GM12875 (cell line): ENCODE data around the gene NPPA.

ENCODE experiments used
- H3K4me3 ChIP-seq: one replicate; pipeline ENCODE4 v1.5.1; 2011; ENCODE audit warnings: low read depth, low read length, control low read depth
- TF ChIP-seq, protein P1 (sequence below): IDR thresholded peaks from 2 replicates; pipeline ENCODE4 v1.5.1; 2011; ENCODE audit warnings: low read depth, mild to moderate bottlenecking, control low read depth, inconsistent platforms, low read length, moderate library complexity, borderline replicate concordance; ENCODE audit not compliant: insufficient read depth

Gene NPPA

DNA sequence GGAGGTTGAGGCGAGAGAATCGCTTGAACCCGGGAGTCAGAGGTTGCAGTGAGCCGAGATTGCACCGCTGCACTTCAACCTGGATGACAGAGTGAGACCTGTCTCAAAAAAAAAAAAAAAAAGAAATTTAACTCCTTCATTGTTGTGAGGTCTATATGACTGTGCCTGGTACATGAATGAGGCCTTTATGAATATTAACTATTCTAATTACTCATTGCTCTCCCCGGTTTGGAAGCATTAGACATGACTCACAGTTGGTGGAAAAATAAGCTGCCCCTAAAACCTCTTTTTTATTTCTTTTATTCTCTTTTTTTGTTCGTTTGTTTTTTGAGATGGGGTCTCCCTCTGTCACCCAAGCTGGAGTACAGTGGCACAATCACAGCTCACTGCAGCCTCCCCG lies 7.8 kb upstream of the NPPA start:
- TF ChIP-seq, protein P1, sequence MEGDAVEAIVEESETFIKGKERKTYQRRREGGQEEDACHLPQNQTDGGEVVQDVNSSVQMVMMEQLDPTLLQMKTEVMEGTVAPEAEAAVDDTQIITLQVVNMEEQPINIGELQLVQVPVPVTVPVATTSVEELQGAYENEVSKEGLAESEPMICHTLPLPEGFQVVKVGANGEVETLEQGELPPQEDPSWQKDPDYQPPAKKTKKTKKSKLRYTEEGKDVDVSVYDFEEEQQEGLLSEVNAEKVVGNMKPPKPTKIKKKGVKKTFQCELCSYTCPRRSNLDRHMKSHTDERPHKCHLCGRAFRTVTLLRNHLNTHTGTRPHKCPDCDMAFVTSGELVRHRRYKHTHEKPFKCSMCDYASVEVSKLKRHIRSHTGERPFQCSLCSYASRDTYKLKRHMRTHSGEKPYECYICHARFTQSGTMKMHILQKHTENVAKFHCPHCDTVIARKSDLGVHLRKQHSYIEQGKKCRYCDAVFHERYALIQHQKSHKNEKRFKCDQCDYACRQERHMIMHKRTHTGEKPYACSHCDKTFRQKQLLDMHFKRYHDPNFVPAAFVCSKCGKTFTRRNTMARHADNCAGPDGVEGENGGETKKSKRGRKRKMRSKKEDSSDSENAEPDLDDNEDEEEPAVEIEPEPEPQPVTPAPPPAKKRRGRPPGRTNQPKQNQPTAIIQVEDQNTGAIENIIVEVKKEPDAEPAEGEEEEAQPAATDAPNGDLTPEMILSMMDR, result no peak
- no peak overlapping the region for H3K4me3 ChIP-seq

DNA sequence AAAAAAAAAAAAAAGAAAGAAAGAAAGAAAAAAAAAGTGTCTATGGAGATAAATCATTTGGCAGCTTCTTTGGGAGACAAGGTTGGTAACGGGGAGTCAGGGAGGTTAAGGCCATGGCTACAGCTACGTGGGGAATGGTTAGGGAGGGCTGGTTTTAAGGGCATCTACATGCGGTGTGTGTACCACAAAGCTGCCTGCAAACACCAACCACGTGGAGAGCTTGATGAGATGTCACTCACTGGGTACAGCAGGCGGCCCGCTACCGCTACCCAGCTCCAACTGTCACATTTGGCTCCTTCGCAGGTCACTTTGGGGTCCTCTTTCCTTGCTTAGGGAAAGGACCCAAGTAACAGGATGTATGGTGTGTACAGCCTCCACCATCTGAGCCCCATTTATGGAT lies 6.9 kb upstream of the NPPA start:
- TF ChIP-seq, protein P1, result no peak
- H3K4me3 ChIP-seq, result no peak overlapping the region

DNA sequence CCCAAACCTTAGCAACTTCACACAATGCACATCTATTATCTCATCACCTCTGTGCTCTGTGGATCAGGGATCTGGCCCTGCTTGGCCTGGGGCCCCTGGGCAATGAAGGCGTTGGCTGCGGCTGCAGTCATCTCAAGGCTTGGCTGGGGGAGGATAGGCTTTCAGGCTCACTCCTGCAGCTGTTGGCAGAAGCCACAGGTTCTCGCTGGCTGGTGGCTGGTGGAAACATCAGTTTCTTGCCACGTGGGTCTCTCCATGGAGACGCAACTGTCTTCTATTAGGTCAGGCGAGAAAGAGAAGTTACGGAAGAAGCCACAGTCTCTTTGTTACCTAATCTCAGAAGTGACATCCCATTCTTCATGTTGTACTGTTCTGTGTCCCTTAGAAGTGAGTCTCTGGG lies 3.6 kb upstream of the NPPA start:
- TF ChIP-seq, protein P1, result no peak
- H3K4me3 ChIP-seq, result no peak overlapping the region

DNA sequence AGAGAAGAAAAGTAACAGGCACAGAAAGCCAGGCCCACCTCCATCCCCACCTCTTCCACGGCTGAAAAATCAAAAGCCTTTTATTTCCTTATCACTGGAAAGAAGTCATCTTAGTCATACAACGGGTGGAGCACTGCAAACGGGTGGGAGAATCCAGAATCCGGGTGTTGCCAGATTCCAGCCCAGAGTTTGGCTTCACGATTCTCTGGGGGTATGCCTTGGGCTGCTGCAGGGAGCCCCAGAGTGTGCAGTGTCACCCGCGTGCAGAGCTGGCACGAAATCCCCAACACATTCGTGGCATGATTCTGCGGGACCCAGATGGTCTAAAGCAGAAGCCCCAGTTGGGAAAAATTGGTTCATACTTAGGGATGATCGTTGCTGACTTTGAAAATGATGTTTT lies 2.6 kb upstream of the NPPA start:
- no peak overlapping the region for H3K4me3 ChIP-seq
- TF ChIP-seq, protein P1, result no peak

DNA sequence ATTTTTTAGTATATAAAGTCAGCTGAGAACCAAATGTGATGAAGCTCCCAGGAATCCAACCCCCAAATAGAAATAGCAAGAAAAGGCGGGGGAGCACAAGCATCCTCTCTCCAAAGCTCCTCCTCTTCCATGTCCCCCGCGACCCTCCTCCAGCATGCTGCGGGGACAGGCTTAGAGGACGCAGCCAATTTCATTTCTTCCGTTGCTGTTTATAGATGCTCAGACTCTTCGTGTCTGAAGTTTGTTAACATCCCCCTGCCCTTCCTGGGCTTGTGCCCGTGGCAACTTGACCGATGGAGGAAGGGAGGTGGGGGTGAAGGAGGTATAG lies 754 bp upstream of the NPPA start:
- TF ChIP-seq, protein P1, result no peak
- no peak overlapping the region for H3K4me3 ChIP-seq

DNA sequence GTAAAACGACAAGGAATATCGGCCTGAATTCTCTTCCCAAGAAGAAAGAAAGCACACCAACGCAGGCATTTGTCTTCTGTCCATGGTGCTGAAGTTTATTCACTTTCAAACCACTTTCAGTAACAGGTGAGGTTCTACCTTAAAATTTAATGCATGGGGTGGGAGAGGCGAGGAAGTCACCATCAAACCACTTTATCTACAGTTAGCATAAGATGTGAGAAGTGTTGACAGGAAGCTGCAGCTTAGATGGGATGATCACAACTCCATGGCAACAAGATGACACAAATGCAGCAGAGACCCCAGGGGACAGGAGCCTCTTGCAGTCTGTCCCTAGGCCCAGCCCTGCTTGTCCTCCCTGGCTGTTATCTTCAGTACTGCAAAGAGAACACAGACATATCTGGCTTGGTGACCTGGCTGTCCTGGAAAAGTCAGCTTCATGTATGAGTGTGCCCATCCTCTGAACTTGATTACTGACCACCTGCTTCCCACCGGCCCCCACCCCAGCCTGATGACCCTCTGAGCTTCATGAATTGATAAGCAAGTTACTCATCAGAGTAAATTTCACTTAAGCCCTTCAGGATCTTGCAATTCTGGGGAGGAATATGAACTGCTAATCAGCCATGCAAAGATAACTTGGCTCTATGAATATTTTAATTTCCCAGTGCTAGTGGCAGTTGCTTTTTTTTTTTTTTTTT lies 1.8 kb downstream of the NPPA start:
- TF ChIP-seq, protein P1, result no peak
- no peak overlapping the region for H3K4me3 ChIP-seq

DNA sequence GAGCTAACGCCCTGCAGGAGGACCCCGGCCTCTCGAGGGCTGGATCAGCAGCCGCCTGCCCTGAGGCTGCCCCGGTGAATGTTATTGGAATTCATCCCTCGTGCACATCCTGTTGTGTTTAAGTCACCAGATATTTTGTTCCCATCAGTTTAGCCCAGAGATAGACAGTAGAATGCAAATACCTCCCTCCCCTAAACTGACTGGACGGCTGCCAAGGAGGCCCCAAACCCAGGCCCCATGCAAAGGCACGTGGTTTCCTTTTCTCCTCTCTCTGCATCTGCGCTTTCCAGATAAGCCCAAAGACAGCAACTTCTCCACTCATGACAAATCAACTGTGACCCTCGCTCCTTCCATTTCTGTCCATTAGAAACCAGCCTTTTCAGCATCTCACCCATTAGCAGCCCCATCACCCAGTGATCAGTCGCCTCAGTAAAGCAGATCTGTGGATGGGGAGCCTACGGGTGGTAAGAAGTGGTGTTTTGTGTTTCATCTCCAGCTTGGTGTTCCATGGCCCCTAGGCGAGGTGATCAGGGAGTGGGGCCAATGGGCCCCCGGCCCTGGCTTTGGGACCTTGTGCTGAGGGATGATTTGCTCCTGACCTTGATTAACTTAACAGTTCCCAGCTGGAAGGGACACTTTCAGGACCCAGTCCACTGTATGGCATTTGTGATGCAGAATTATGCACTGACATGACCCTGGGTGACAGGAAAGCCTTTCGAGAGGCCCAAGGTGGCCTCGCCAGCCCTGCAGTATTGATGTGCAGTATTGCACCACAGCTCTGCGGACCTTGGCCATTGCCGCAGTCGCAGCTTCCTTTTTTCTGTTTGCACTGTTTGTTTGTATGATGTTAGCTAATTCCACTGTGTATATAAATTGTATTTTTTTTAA lies 5.2 kb downstream of the NPPA start:
- TF ChIP-seq, protein P1, result no peak
- H3K4me3 ChIP-seq, result no peak overlapping the region
